ENCODE data around the gene ABLIM1. TPM values are rescaled to one million over a fixed set of nuclear protein-coding genes. Genes with fewer than 3 reads are reported as not detected.

The ABLIM1 gene
- total and polyA plus RNA-seq, 2 of the 13 experiments (the other 11 are each of a cell fraction or from before 2014, with no cell fraction given): 59.4 to 92.7 TPM

DNA sequence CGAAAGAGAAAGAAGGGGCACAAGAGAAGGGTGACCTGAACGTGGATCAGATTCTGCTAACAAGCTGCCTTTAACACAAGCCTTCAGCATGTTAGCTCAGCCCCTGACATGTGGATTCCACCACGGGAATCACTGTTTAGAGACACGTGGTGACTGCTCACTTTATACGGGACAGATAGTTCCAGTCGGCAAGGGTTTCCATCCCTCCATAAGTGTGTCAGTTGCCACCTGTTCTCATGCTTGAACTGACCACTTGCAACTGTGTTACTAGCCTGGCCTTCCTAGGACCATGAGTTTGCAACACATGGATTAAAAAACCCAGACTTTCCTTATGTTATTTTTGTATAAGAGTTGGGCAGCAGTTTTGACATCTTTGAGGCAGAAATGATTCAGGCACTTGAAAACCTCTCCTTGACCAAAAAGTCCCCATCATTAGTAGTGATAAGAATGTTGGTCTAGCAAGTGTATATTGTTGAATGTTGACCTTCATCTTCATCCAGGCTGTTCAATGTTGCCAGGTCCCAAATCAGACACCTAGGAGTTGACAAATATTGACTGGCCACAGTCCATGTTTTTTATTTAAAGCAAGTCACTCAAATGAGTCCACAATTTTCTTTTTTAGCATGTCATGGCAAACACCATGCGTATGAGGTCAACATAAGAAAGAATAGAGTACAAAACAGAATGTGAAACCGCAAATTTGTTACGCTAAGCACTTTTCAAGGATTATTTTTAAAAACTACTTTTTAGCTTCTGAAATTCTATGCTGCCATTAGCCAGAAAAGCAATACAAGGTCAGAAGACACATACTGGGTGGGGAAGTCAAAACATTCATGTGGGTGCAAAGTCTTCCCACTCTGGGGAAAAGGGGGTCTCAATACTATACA is 101.6 kb downstream of the ABLIM1 start (continued):
- TF ChIP-seq, protein P1, sequence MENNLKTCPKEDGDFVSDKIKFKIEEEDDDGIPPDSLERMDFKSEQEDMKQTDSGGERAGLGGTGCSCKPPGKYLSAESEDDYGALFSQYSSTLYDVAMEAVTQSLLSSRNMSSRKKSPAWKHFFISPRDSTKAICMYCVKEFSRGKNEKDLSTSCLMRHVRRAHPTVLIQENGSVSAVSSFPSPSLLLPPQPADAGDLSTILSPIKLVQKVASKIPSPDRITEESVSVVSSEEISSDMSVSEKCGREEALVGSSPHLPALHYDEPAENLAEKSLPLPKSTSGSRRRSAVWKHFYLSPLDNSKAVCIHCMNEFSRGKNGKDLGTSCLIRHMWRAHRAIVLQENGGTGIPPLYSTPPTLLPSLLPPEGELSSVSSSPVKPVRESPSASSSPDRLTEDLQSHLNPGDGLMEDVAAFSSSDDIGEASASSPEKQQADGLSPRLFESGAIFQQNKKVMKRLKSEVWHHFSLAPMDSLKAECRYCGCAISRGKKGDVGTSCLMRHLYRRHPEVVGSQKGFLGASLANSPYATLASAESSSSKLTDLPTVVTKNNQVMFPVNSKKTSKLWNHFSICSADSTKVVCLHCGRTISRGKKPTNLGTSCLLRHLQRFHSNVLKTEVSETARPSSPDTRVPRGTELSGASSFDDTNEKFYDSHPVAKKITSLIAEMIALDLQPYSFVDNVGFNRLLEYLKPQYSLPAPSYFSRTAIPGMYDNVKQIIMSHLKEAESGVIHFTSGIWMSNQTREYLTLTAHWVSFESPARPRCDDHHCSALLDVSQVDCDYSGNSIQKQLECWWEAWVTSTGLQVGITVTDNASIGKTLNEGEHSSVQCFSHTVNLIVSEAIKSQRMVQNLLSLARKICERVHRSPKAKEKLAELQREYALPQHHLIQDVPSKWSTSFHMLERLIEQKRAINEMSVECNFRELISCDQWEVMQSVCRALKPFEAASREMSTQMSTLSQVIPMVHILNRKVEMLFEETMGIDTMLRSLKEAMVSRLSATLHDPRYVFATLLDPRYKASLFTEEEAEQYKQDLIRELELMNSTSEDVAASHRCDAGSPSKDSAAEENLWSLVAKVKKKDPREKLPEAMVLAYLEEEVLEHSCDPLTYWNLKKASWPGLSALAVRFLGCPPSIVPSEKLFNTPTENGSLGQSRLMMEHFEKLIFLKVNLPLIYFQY (CRISPR knock-in tag; IDR thresholded peaks at IDR 0.05; ENCODE audit: borderline replicate concordance): no peak
- TF ChIP-seq SP4 (CRISPR knock-in tag; IDR thresholded peaks at IDR 0.05): no peak
- no peak for TF ChIP-seq CREM (IDR thresholded peaks at IDR 0.05)
- TF ChIP-seq CREM (CRISPR knock-in tag; IDR thresholded peaks at IDR 0.05): no peak
- TF ChIP-seq HOXA5 (CRISPR knock-in tag; IDR thresholded peaks at IDR 0.05): no peak
- no peak for TF ChIP-seq ZNF629 (CRISPR knock-in tag; conservative IDR thresholded peaks at IDR 0.05)
- TF ChIP-seq MAFK (conservative IDR thresholded peaks at IDR 0.05 in 1 of 2, IDR thresholded peaks at IDR 0.05 in 1 of 2; ENCODE audit: low read length in 2 of 2): peak; percentile 67 to 70
- TF ChIP-seq, protein P2, sequence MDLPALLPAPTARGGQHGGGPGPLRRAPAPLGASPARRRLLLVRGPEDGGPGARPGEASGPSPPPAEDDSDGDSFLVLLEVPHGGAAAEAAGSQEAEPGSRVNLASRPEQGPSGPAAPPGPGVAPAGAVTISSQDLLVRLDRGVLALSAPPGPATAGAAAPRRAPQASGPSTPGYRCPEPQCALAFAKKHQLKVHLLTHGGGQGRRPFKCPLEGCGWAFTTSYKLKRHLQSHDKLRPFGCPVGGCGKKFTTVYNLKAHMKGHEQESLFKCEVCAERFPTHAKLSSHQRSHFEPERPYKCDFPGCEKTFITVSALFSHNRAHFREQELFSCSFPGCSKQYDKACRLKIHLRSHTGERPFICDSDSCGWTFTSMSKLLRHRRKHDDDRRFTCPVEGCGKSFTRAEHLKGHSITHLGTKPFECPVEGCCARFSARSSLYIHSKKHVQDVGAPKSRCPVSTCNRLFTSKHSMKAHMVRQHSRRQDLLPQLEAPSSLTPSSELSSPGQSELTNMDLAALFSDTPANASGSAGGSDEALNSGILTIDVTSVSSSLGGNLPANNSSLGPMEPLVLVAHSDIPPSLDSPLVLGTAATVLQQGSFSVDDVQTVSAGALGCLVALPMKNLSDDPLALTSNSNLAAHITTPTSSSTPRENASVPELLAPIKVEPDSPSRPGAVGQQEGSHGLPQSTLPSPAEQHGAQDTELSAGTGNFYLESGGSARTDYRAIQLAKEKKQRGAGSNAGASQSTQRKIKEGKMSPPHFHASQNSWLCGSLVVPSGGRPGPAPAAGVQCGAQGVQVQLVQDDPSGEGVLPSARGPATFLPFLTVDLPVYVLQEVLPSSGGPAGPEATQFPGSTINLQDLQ (CRISPR knock-in tag; IDR thresholded peaks at IDR 0.05): no peak
- no peak for TF ChIP-seq ZNF660 (CRISPR knock-in tag; IDR thresholded peaks at IDR 0.05; ENCODE audit: borderline replicate concordance, low read depth)
- no peak for TF ChIP-seq ZNF619 (CRISPR knock-in tag; IDR thresholded peaks at IDR 0.05)
- no peak for TF ChIP-seq MYC (CRISPR knock-in tag; IDR thresholded peaks at IDR 0.05; ENCODE audit: borderline replicate concordance)
- no peak for TF ChIP-seq NCOA5 (CRISPR knock-in tag; IDR thresholded peaks at IDR 0.05)
- no peak for TF ChIP-seq TBP (CRISPR knock-in tag; IDR thresholded peaks at IDR 0.05)
- TF ChIP-seq ZSCAN9 (CRISPR knock-in tag; IDR thresholded peaks at IDR 0.05; ENCODE audit: borderline replicate concordance): no peak

All from HepG2 (cell line).